MM.1S (cell line): Measurements from ENCODE around the gene ASIC1.

ENCODE experiments used
- EZH2phosphoT487 ChIP-seq: fragments of 300-600 bp; sonication (generic); IDR thresholded peaks from 2 replicates; pipeline ENCODE4 v1.6.1; 2018; ENCODE audit warnings: antibody characterized with exemption, low read length
- TF ChIP-seq, protein P1 (sequence below): fragments of 300-600 bp; sonication (generic); IDR thresholded peaks from 2 replicates; pipeline ENCODE4 v1.5.1; 2016; ENCODE audit warnings: antibody characterized with exemption, low read length, mixed read lengths

DNA sequence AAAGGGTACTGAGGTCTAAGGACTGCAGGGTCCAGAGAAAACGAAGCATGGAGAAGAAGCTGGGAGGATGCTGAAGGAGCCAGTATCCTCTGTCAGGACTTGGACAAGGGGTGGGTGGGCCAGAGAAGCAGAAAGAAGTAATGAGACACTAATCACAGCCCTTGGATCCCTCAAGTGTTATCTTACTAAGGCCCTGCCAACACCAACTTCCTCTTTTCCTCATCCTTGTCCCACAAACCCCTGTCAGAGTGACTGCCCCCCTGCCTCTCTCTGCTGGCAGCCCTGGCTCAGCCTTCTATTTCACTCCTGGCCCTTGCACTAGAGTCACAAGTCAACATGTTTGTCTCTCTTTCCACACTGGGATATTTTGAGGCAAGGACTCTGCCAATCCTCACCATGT lies 3.8 kb upstream of the ASIC1 start:
- TF ChIP-seq, protein P1, sequence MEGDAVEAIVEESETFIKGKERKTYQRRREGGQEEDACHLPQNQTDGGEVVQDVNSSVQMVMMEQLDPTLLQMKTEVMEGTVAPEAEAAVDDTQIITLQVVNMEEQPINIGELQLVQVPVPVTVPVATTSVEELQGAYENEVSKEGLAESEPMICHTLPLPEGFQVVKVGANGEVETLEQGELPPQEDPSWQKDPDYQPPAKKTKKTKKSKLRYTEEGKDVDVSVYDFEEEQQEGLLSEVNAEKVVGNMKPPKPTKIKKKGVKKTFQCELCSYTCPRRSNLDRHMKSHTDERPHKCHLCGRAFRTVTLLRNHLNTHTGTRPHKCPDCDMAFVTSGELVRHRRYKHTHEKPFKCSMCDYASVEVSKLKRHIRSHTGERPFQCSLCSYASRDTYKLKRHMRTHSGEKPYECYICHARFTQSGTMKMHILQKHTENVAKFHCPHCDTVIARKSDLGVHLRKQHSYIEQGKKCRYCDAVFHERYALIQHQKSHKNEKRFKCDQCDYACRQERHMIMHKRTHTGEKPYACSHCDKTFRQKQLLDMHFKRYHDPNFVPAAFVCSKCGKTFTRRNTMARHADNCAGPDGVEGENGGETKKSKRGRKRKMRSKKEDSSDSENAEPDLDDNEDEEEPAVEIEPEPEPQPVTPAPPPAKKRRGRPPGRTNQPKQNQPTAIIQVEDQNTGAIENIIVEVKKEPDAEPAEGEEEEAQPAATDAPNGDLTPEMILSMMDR = no peak
- no peak for TF ChIP-seq EZH2phosphoT487
